PC-9 (cell line): ENCODE results near the gene LCE2C. TPM values are rescaled to one million over a fixed set of nuclear protein-coding genes. Genes with fewer than 3 reads are reported as not detected.

ENCODE experiments used
- BruUV-seq: library from RNA; stranded (reverse); fragments of 400-500 nt; replicated peaks from 2 replicates; lab custom pipeline; 2021; lab: Mats Ljungman, UMichigan
- CTCF ChIA-PET: fragments of 300-600 bp; sonication (Branson Sonifier 250); formaldehyde crosslinking; loops from one replicate; lab custom pipeline; 2022; ENCODE audit warnings: antibody characterized with exemption; lab: Charles Lee
- POLR2A ChIA-PET: fragments of 300-600 bp; sonication (Branson Sonifier 250); formaldehyde crosslinking; loops from one replicate; lab custom pipeline; 2022; ENCODE audit warnings: antibody characterized with exemption; ENCODE audit not compliant: unreplicated experiment; lab: Charles Lee
- DNase-seq, 2 experiments: peaks; one replicate each; pipeline versions ENCODE4 v3.0.0 to v3.0.0-alpha.2; 2015 to 2022; ENCODE audit warnings: mixed read lengths in 1 of 2
- H2AFZ ChIP-seq: fragments of 200-600 bp; sonication (generic); 2 replicates; pipeline ENCODE4 v1.8.1; 2017; ENCODE audit warnings: antibody characterized with exemption
- H3F3A ChIP-seq: fragments of 200-600 bp; sonication (generic); 2 replicates; pipeline ENCODE4 v1.8.1; 2017; ENCODE audit warnings: antibody characterized with exemption, mild to moderate bottlenecking, low read depth; ENCODE audit not compliant: insufficient read depth
- H3K27ac ChIP-seq: fragments of 200-600 bp; sonication (generic); 2 replicates; pipeline ENCODE4 v1.6.1; 2016; ENCODE audit warnings: mixed run types
- H3K27me3 ChIP-seq: fragments of 200-600 bp; sonication (generic); 2 replicates; pipeline ENCODE4 v1.6.1; 2016; ENCODE audit warnings: low read depth, mixed run types; ENCODE audit not compliant: insufficient read depth
- H3K36me3 ChIP-seq: fragments of 200-600 bp; sonication (generic); 2 replicates; pipeline ENCODE4 v1.6.1; 2016; ENCODE audit warnings: low read depth, mixed run types
- H3K4me1 ChIP-seq: fragments of 200-600 bp; sonication (generic); replicated peaks from 2 replicates; pipeline ENCODE4 v1.6.1; 2016; ENCODE audit warnings: mixed run types; ENCODE audit not compliant: insufficient read depth
- H3K4me2 ChIP-seq: fragments of 200-600 bp; sonication (generic); 2 replicates; pipeline ENCODE4 v1.6.1; 2017; ENCODE audit warnings: mixed run types
- H3K4me3 ChIP-seq: fragments of 200-600 bp; sonication (generic); 2 replicates; pipeline ENCODE4 v1.6.1; 2016; ENCODE audit warnings: mixed run types
- H3K79me2 ChIP-seq: fragments of 200-600 bp; sonication (generic); 2 replicates; pipeline ENCODE4 v1.6.1; 2017; ENCODE audit warnings: low read depth, mixed run types
- H3K9me2 ChIP-seq: fragments of 200-600 bp; sonication (generic); 2 replicates; pipeline ENCODE4 v1.8.1; 2017; ENCODE audit warnings: mild to moderate bottlenecking; ENCODE audit not compliant: insufficient read depth
- H3K9me3 ChIP-seq: fragments of 200-600 bp; sonication (generic); 2 replicates; pipeline ENCODE4 v1.8.1; 2016; ENCODE audit warnings: low read depth; ENCODE audit not compliant: insufficient read depth
- H4K20me1 ChIP-seq: fragments of 200-600 bp; sonication (generic); 2 replicates; pipeline ENCODE4 v1.8.1; 2017; ENCODE audit not compliant: insufficient read depth
- EZH2 ChIP-seq: fragments of 200-600 bp; sonication (generic); IDR thresholded peaks from 2 replicates; pipeline ENCODE4 v1.8.0; 2017; ENCODE audit warnings: antibody characterized with exemption, low read depth
- intact Hi-C: fragments of 100-400 bp; cut with micrococcal nuclease; formaldehyde crosslinking; loops from one replicate; pipeline ENCODE4 v1.10.0; 2022; ENCODE audit not compliant: unreplicated experiment
- total RNA-seq: library from RNA; stranded (reverse); gene quantifications from 2 replicates; pipeline ENCODE4 v1.2.3, GENCODE V29; 2021
- TF ChIP-seq, protein P1 (sequence below): fragments of 200-600 bp; sonication (generic); conservative IDR thresholded peaks from 2 replicates; pipeline ENCODE4 v1.6.1; 2017; ENCODE audit warnings: mixed run types, antibody characterized with exemption, mild to moderate bottlenecking, moderate library complexity

Gene LCE2C
- total RNA-seq, 1 experiment from 2014 or later = not detected

- no peaks in the 10 kb centered on the region for H3K9me2 ChIP-seq
- BruUV-seq = no TSS peak
- ChIA-PET POLR2A (no interaction called here), CTCF (no interaction called here)
- no peaks in the 10 kb centered on the region for H4K20me1 ChIP-seq
- H2AFZ ChIP-seq = no peak within 1 kb of the TSS
- H3K27ac ChIP-seq = no peak within 1 kb of the TSS
- TF ChIP-seq, protein P1, sequence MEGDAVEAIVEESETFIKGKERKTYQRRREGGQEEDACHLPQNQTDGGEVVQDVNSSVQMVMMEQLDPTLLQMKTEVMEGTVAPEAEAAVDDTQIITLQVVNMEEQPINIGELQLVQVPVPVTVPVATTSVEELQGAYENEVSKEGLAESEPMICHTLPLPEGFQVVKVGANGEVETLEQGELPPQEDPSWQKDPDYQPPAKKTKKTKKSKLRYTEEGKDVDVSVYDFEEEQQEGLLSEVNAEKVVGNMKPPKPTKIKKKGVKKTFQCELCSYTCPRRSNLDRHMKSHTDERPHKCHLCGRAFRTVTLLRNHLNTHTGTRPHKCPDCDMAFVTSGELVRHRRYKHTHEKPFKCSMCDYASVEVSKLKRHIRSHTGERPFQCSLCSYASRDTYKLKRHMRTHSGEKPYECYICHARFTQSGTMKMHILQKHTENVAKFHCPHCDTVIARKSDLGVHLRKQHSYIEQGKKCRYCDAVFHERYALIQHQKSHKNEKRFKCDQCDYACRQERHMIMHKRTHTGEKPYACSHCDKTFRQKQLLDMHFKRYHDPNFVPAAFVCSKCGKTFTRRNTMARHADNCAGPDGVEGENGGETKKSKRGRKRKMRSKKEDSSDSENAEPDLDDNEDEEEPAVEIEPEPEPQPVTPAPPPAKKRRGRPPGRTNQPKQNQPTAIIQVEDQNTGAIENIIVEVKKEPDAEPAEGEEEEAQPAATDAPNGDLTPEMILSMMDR = no peak
- no peak for TF ChIP-seq EZH2
- H3K4me2 ChIP-seq = no peak within 1 kb of the TSS
- no peak within 1 kb of the TSS for H3K4me3 ChIP-seq
- DNase-seq = no peak
- peaks cover 29% of the 10 kb centered on the region for H3K27me3 ChIP-seq
- no peaks in the 10 kb centered on the region for H3K79me2 ChIP-seq
- no peaks in the 10 kb centered on the region for H3K36me3 ChIP-seq
- no peaks in the 10 kb centered on the region for H3F3A ChIP-seq
- intact Hi-C loops = no loop called here
- H3K9me3 ChIP-seq = no peaks in the 10 kb centered on the region
- H3K4me1 ChIP-seq = no peaks in the 10 kb centered on the region
Measured at GRCh38 chr1:152697701-152698600, 22.9 kb downstream of the LCE2C start, which contains the start of gene LCE2A. Gene LCE2A, plus strand, starts transcription at chr1:152698345. Its CDS starts 557 bp downstream, at chr1:152698902.

GRCh38 chr1:152699746-152700145, 24.7 kb downstream of the LCE2C start:
- Histone ChIP-seq H3K4me3 (no peak overlapping the region), H3K27ac (no peak overlapping the region), H3K27me3 (peaks cover 29% of the 10 kb centered on the region), H3K4me1 (no peaks in the 10 kb centered on the region), H3K9me3 (no peaks in the 10 kb centered on the region), H3K9me2 (no peaks in the 10 kb centered on the region), H2AFZ (no peak overlapping the region), H3K36me3 (no peaks in the 10 kb centered on the region), H3K79me2 (no peaks in the 10 kb centered on the region), H4K20me1 (no peaks in the 10 kb centered on the region), H3F3A (no peaks in the 10 kb centered on the region), H3K4me2 (no peak overlapping the region)
- ChIA-PET CTCF (no interaction called here), POLR2A (no interaction called here)
- DNase-seq = no peak
- intact Hi-C loops = no loop called here
- TF ChIP-seq EZH2 = no peak
- TF ChIP-seq, protein P1 = no peak
- BruUV-seq = no TSS peak

DNA sequence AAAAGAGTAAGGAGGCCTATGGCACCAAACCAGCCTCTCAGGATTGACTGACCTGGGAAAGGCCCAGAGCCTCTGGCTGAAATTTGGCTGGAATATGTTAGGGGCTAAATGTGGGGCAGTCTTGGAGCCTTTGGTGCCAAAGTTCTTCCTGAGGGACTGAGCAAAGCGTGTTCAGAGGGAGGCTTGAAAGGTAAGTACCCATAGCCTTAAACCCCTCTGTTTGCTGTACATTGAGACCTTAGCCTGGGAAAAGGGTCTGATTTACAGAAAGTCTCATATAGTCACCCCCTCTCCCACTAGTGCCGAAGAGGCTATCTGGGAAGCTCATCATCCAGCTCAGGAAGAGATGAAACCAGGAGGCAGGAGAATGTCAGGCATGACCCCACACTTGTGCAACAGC, 32.8 kb downstream of the LCE2C start, which contains the start of gene LCE4A:
TSS of gene LCE4A (plus strand) at position 301 of the 400 bp plus-strand sequence. CDS start 916 bp downstream, outside the sequence.
- intact Hi-C loops = no loop called here

More for the DNA sequence above, 32.8 kb downstream of the LCE2C start, which contains the start of gene LCE4A:
- no peak for TF ChIP-seq EZH2
- TF ChIP-seq, protein P1 = no peak
- Histone ChIP-seq H3K9me3 (no peaks in the 10 kb centered on the region), H3F3A (no peaks in the 10 kb centered on the region), H3K27me3 (no peaks in the 10 kb centered on the region; the same call in 1 of the 2 replicates), H3K27ac (no peak within 1 kb of the TSS), H4K20me1 (no peaks in the 10 kb centered on the region), H2AFZ (no peak within 1 kb of the TSS), H3K9me2 (no peaks in the 10 kb centered on the region), H3K79me2 (no peaks in the 10 kb centered on the region), H3K36me3 (no peaks in the 10 kb centered on the region), H3K4me1 (no peaks in the 10 kb centered on the region), H3K4me2 (no peak within 1 kb of the TSS), H3K4me3 (no peak within 1 kb of the TSS)
- CTCF ChIA-PET = no interaction called here
- POLR2A ChIA-PET = no interaction called here
- no peak for DNase-seq
- BruUV-seq = no TSS peak
